SIG-M5 treated with dmso at 0.1 percent for 504 hours (cell line): ENCODE results near the gene PRKRA.
A peak's percentile ranks its signal among the peaks of the same experiment; 100 is the strongest.
"Not testable (repeated sequence)": the region's sequence is repeated elsewhere in the genome, so short reads cannot be mapped to it uniquely, and the experiment has no call there.

Experiments
- DNase-seq: peaks from one replicate; lab custom pipeline; 2025; ENCODE audit not compliant: unreplicated experiment; lab: John Stamatoyannopoulos, UW

The PRKRA gene

GRCh38 chr2:178469219-178469849 is 18.4 kb upstream of the PRKRA start:
- DNase-seq: no peak

GRCh38 chr2:178457390-178457886 is 6.5 kb upstream of the PRKRA start:
- DNase-seq: no peak

GRCh38 chr2:178455947-178456346 is 5.0 kb upstream of the PRKRA start:
- no peak for DNase-seq

- no peak for DNase-seq
Observed at GRCh38 chr2:178452870-178453269, 1.9 kb upstream of the PRKRA start.

- no peak for DNase-seq
Observed at GRCh38 chr2:178452334-178452733, 1.4 kb upstream of the PRKRA start.

- no peak for DNase-seq
Observed at GRCh38 chr2:178450524-178450773, 526 bp downstream of the PRKRA start.

- DNase-seq: peak; percentile 44
Observed at GRCh38 chr2:178449700-178450523, 1.1 kb downstream of the PRKRA start.

GRCh38 chr2:178448968-178449661 is 1.9 kb downstream of the PRKRA start:
- DNase-seq: no peak

- DNase-seq: no peak
Observed at GRCh38 chr2:178441426-178441825, 9.5 kb downstream of the PRKRA start.

- no peak for DNase-seq
Observed at GRCh38 chr2:178436662-178437061, 14.3 kb downstream of the PRKRA start.

- DNase-seq: peak; percentile 39
Observed at GRCh38 chr2:178429336-178429735, 21.6 kb downstream of the PRKRA start.

GRCh38 chr2:178428396-178428806 is 22.6 kb downstream of the PRKRA start:
- DNase-seq: no peak

- DNase-seq: no peak
Observed at GRCh38 chr2:178427458-178427857, 23.5 kb downstream of the PRKRA start.

- no peak for DNase-seq
Observed at GRCh38 chr2:178426388-178426787, 24.6 kb downstream of the PRKRA start.

GRCh38 chr2:178425255-178425827 is 25.6 kb downstream of the PRKRA start:
- DNase-seq: no peak

GRCh38 chr2:178423746-178424145 is 27.2 kb downstream of the PRKRA start:
- DNase-seq: not testable (repeated sequence)

- no peak for DNase-seq
Observed at GRCh38 chr2:178422097-178422496, 28.9 kb downstream of the PRKRA start.

GRCh38 chr2:178420463-178420999 is 30.4 kb downstream of the PRKRA start:
- DNase-seq: no peak

GRCh38 chr2:178419123-178419522 is 31.9 kb downstream of the PRKRA start:
- DNase-seq: peak; percentile 17

GRCh38 chr2:178418426-178418825 is 32.5 kb downstream of the PRKRA start:
- no peak for DNase-seq

GRCh38 chr2:178417916-178418315 is 33.1 kb downstream of the PRKRA start:
- DNase-seq: no peak
